Renal pelvis (tissue), 4 donors: ENCODE data around the gene PCDHA1. TPM values are rescaled to one million over a fixed set of nuclear protein-coding genes. Genes with fewer than 3 reads are reported as not detected.
"Not testable (repeated sequence)": the region's sequence is repeated elsewhere in the genome, so short reads cannot be mapped to it uniquely, and the experiment has no call there.

Experiments used
- DNase-seq: peaks from one replicate; pipeline ENCODE4 v3.0.0-alpha.2; 2013
- polyA plus RNA-seq, 3 donors: library from polyadenylated mRNA; unstranded; fragments of 120-200 nt; gene quantifications; one replicate each; pipeline ENCODE4 v1.2.1, GENCODE V29; 2013; ENCODE audit not compliant: insufficient read length in 3 of 3

Gene PCDHA1
- polyA plus RNA-seq, 3 donors = 0.15 TPM; not detected in 2

DNA sequence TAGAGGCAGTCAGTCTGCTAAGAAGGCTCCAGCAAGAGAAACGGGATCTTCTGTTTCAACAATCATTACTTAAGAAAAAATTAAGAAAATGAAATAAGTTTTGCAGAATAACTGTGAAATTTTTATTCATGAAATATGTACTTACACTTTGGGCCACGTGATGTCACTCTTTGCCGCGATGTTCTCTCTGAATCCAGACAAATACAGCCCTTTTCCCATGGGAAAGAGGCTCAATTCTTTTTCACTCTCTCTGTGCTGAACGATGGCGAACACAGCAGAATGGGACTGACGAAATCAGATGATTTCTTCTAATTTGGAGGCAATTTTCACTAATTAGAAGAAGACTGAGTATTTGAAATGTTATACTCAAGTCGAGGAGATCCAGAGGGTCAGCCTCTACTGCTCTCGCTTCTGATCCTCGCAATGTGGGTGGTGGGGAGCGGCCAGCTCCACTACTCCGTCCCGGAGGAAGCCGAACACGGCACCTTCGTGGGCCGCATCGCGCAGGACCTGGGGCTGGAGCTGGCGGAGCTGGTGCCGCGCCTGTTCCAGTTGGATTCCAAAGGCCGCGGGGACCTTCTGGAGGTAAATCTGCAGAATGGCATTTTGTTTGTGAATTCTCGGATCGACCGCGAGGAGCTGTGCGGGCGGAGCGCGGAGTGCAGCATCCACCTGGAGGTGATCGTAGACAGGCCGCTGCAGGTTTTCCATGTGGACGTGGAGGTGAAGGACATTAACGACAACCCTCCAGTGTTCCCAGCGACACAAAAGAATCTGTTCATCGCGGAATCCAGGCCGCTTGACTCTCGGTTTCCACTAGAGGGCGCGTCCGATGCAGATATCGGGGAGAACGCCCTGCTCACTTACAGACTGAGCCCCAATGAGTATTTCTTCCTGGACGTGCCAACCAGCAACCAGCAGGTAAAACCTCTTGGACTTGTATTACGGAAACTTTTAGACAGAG, 62.5 kb downstream of the PCDHA1 start, which contains the start of gene PCDHA9:
TSS of gene PCDHA9 (plus strand) at position 244 of the 964 bp plus-strand sequence. CDS start at position 358, 114 bp downstream.
- DNase-seq = not testable (repeated sequence)

DNA sequence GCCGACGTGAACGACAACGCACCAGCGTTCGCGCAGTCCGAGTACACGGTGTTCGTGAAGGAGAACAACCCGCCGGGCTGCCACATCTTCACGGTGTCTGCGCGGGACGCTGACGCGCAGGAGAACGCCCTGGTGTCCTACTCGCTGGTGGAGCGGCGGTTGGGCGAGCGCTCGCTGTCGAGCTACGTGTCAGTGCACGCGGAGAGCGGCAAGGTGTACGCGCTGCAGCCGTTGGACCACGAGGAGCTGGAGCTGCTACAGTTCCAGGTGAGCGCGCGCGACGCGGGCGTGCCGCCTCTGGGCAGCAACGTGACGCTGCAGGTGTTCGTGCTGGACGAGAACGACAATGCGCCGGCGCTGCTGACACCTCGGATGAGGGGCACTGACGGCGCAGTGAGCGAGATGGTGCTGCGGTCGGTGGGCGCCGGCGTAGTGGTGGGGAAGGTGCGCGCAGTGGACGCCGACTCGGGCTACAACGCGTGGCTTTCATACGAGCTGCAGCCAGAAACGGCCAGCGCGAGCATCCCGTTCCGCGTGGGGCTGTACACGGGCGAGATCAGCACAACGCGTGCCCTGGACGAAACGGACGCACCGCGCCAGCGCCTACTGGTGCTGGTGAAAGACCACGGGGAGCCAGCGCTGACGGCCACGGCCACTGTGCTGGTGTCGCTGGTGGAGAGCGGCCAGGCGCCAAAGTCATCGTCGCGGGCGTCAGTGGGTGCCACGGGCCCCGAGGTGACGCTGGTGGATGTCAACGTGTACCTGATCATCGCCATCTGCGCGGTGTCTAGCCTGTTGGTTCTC, 64.1 kb downstream of the PCDHA1 start:
- not testable (repeated sequence) for DNase-seq

GRCh38 chr5:140855772-140856674, 70.1 kb downstream of the PCDHA1 start, which contains the start of gene PCDHA10:
TSS of gene PCDHA10 (plus strand) at chr5:140855897. CDS start at chr5:140856049, 152 bp downstream.
- peak; percentile 8 for DNase-seq

DNA sequence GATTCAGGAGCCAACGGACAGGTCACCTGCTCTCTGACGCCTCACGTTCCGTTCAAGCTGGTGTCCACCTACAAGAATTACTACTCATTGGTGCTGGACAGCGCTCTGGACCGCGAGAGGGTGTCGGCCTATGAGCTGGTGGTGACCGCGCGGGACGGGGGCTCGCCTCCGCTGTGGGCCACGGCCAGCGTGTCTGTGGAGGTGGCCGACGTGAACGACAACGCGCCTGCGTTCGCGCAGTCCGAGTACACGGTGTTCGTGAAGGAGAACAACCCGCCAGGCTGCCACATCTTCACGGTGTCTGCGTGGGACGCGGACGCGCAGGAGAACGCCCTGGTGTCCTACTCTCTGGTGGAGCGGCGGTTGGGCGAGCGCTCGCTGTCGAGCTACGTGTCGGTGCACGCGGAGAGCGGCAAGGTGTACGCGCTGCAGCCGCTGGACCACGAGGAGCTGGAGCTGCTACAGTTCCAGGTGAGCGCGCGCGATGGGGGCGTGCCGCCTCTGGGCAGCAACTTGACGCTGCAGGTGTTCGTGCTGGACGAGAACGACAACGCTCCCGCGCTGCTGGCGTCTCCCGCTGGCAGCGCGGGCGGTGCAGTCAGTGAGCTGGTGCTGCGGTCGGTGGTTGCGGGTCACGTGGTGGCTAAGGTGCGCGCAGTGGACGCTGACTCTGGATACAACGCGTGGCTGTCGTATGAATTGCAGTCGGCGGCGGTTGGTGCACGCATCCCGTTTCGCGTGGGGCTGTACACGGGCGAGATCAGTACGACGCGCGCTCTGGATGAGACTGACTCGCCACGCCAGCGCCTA, 71.4 kb downstream of the PCDHA1 start:
- DNase-seq = no peak

- no peak for DNase-seq
These were observed 72.0 kb downstream of the PCDHA1 start for GRCh38 chr5:140857987-140858240.

DNA sequence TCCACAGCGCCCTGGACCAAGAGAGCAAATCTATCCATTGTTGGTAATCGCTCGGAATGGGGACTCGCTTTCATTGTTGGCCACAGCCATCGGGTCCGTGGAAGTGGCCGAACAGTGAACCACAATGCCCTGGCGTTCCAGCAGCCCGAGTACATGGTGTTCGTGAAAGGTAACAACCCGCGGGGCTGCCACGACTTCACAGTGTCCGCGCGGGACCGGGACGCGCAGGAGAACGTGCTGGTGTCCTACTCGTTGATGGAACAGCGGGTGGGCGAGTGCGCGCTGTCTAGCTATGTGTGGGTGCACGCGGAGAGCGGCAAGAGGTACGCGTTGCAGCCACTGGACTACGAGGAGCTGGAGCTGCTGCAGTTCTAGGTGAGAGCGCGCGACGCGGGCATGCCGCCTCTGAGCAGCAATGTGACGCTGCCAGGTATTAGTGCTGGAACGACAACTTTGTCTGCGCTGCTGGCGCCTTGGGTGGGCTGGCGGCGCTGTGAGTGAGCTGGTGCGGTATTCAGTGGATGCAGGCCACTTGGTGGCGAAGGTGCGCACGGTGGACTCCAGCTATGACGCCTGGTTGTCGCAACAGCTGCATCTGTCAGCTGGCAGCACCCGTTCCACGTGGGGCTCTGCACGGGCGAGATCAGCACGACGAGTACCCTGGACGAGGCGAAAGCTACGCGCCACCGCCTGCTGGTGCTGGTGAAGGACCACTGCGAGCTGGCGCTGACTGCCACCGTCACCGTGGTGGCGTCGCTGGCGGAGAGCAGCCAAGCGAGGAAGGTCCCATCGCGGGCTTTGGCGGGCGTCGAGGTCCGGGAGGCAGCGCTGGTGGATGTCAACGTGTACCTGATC, 76.7 kb downstream of the PCDHA1 start:
- DNase-seq = no peak

- DNase-seq = peak; percentile 1
These were observed 83.0 kb downstream of the PCDHA1 start, which contains the start of gene PCDHA11 for GRCh38 chr5:140868721-140869554. TSS of gene PCDHA11 (plus strand) at chr5:140868957. CDS start at chr5:140869104, 147 bp downstream.

- DNase-seq = no peak
These were observed 83.6 kb downstream of the PCDHA1 start for GRCh38 chr5:140869555-140869886.

DNA sequence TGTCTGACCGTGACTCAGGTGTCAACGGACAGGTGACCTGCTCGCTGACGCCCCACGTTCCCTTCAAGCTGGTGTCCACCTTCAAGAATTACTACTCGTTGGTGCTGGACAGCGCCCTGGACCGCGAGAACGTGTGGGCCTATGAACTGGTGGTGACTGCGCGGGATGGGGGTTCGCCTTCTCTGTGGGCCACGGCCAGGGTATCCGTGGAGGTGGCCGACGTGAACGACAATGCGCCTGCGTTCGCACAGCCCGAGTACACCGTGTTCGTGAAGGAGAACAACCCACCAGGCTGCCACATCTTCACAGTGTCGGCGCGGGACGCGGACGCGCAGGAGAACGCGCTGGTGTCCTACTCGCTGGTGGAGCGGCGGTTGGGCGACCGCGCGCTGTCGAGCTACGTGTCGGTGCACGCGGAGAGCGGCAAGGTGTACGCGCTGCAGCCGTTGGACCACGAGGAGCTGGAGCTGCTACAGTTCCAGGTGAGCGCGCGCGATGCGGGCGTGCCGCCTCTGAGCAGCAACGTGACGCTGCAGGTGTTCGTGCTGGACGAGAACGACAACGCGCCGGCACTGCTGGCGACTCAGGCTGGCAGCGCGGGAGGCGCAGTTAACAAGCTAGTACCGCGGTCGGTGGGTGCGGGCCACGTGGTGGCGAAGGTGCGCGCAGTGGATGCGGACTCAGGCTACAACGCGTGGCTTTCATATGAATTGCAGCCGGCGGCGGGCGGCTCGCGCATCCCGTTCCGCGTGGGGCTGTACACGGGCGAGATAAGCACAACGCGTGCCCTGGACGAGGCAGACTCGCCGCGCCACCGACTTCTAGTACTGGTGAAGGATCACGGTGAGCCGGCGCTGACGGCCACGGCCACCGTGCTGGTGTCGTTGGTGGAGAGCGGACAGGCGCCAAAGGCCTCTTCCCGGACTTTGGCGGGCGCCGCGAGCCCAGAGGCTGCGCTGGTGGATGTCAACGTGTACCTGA, 84.6 kb downstream of the PCDHA1 start:
- DNase-seq = no peak

GRCh38 chr5:140875085-140876065, 89.4 kb downstream of the PCDHA1 start, which contains the start of gene PCDHA12:
TSS of gene PCDHA12 (plus strand) at chr5:140875308. CDS start at chr5:140875473, 165 bp downstream.
- no peak for DNase-seq

GRCh38 chr5:140876541-140877261, 90.8 kb downstream of the PCDHA1 start:
- not testable (repeated sequence) for DNase-seq

- no peak for DNase-seq
These were observed 91.3 kb downstream of the PCDHA1 start for GRCh38 chr5:140877262-140877581.

DNA sequence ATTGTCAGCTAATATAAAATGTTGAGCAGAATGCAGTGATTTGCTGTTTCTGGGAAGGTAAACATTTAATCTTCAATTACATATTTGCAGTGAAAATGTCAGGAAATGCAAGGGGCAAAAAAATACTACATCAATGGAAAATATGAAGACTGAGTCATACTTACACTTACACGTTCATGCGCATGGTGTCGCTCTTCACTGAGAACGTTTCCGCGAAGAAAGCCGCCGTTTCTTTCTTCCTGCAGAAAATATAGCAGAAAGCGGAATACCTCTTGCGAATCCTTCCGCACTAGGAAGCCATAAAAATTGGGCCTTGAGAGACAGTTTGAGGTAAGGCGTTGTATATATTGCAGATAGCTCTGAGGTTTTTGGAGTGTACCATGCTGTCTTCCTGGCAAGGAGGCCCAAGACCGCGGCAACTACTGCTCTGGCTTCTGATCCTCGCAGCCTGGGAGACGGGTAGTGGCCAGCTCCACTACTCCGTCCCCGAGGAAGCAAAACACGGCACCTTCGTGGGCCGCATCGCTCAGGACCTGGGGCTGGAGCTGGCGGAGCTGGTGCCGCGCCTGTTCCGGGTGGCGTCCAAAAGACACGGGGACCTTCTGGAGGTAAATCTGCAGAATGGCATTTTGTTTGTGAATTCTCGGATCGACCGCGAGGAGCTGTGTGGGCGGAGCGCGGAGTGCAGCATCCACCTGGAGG, 96.1 kb downstream of the PCDHA1 start, which contains the start of gene PCDHA13:
TSS of gene PCDHA13 (plus strand) at position 236 of the 702 bp plus-strand sequence. CDS start at position 381, 145 bp downstream.
- no peak for DNase-seq

DNA sequence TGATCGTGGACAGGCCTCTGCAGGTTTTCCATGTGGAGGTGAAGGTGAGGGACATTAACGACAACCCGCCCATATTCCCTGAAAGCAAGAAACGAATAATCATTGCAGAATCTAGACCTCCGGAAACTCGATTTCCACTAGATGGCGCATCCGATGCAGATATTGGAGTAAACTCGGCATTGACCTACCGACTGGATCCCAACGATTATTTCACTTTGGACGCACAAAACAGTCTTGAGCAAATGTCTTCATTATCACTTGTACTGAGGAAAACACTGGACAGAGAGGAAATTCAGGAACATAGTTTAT, 96.6 kb downstream of the PCDHA1 start:
- no peak for DNase-seq

DNA sequence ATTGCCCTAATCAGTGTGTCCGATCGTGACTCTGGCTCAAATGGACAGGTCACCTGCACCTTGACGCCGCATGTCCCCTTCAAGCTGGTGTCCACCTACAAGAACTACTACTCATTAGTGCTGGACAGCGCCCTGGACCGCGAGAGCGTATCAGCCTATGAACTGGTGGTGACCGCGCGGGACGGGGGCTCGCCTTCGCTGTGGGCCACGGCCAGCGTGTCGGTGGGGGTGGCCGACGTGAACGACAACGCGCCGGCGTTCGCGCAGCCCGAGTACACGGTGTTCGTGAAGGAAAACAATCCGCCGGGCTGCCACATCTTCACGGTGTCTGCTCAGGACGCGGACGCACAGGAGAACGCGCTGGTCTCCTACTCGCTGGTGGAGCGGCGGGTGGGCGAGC, 97.4 kb downstream of the PCDHA1 start:
- DNase-seq = no peak
